Stimulated activated CD8-positive, alpha-beta memory T cell treated with anti-CD3 and anti-CD28 coated beads, Interleukin-4, amount 100 ng/mL, for 1 hour (primary cell): Measurements from ENCODE around the gene PRRX1.

Source experiments
- DNase-seq, 2 donors: peaks; one replicate each; pipeline ENCODE4 v3.0.0-alpha.2; 2020; ENCODE audit warnings: low read depth in 2 of 2, low spot score in 1 of 2

PRRX1 gene

GRCh38 chr1:170664828-170665612, 1.1 kb downstream of the PRRX1 start:
- DNase-seq: no peak

DNA sequence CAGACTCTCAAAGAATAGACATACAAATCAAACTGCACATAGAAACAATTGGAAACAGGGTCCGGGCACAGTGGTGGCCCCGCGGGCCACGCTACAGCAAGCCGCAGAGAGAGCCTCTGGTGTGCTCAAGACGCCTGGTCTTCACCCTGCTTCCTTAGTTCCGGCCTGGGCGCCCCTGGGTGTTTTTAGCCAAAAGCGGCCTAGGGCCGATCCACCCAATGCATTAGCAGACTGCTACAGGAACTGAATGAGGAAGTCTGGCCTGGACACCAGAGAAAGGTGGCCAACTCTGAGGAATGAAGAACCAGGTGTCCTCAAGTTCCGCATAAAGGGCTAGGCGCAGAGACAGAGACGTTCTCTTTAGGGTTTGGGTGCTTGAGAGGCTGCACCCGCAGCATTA, 1.7 kb downstream of the PRRX1 start:
- no peak for DNase-seq

- DNase-seq: no peak
These were observed 2.8 kb downstream of the PRRX1 start for GRCh38 chr1:170666541-170667254.

GRCh38 chr1:170668209-170669106, 4.5 kb downstream of the PRRX1 start:
- no peak for DNase-seq

GRCh38 chr1:170669107-170669445, 5.1 kb downstream of the PRRX1 start:
- DNase-seq: no peak

DNA sequence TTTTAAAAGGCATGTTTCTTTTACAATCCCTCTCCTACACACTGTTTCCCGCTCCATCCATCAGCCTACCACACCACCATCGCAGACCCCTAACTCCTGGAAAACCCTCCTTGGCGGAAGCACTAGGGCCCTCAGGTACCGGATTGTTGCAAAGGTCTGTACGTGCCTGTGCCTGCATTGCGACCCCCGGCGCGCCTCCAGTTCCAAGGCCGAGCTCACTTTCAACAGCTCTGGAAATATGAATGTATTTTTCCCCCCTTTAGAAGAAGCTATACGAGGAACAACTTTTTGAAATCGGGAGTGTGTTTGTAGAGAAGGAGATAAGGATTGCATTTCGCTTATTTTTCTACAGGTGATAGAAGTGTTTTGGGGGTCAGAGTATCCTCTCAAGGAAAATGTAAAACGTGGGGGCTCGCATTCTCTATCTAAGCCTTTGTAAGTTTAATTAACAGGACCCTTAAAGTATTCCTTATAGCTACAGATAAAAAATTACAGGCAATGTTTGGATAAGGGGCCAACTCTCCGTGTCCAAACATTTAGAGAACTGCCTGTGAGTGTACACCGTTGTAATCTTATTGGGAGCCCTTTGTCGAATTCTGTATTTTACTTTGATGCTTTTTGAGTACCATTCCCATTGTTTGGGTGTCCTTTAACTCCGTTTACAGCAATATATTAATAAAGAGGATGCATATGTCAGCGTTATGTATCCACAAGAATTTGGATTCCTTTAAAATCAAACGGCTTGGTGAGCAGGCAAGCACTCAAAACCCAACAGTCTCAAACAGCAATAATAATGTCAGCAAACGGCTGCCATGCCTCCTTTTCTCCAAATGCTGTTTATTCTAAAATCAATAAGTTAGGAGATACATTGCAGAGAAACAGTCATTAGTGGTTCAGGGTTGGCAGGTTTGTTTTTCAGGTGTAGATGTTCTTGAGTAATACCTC, 5.9 kb downstream of the PRRX1 start:
- no peak for DNase-seq

GRCh38 chr1:170670802-170671628, 7.1 kb downstream of the PRRX1 start:
- no peak for DNase-seq

DNA sequence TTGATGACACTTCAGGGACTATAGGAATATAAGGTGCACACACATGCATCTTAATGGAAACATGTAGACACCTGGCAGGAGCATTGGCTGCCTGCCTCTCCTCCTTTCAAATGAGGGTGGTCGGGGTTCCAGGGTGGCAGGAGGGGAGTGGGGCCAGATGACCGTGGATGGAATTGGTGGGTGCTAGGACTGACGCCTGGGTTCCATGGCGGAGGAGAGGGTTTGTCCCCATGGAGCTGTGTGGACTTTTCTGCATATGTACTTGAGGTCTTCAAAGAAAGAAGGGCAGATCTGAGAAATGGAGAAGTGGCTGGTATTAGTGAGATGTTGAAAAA, 7.7 kb downstream of the PRRX1 start:
- no peak for DNase-seq

DNA sequence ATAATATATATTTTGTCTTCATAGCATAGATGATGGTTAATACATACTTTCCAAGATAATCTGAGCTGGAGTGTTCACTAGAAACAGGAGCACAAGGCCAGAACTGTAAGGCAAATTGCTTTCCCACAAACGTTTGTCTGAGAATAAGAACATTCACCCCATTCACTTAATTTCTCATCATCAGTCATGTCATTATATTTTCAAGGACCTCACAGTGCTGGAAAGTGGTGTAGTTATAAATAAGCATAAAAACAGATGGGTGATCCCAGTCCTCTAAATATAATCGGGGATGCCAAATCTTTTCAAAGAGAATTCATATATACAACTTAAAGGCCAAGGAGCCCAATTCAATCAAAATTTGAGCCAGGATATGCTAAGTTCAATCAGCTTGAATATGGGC, 8.4 kb downstream of the PRRX1 start:
- DNase-seq: no peak

- no peak for DNase-seq
These were observed 10.3 kb downstream of the PRRX1 start for GRCh38 chr1:170674239-170674638.

- DNase-seq: no peak
These were observed 11.1 kb downstream of the PRRX1 start for GRCh38 chr1:170674986-170675385.

DNA sequence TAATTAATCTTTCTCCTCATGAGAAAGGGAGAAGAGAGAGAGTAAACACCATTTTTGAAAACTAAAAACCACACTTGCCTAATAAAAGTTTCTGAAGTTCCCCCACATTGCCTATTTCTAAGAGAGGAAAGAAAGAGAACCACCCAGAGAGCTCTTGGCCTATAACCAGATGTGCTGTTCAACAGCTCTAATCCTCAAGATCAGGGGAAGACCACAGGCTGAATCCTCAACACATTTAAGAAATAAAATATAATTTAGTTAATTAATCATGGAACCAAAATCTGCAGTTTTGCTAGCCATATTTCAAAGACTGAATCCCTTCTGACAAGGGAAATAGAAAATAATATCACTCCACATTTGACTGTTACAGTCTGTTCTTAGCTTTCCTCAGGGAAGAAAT, 11.9 kb downstream of the PRRX1 start:
- no peak for DNase-seq

GRCh38 chr1:170676628-170677027, 12.7 kb downstream of the PRRX1 start:
- no peak for DNase-seq

DNA sequence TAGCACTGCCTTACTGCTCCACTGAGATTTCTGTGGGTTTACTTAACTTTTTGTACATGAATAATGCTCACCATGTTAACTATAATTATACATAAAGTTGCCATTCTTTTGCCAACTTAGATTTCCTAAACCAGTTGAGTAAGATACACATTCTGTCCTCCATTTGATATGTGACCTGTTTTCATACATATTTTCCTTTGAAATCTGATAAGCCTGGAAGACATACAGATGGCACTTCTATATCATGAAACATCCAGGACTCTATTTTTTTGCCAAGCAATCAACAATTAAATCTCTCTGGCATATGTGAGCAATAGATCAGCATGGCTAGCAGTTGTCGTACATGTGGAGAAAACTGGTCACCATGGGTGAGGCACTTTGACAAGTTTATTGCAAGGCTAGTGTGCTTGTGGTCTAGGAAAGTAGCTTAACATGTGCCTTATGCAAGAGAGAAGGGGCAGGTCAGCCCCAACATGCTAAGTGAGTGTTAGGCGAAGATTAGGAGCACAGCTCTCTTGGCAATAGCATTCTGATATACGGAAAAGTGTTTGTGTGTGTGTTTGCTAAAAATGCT, 14.2 kb downstream of the PRRX1 start:
- no peak for DNase-seq

DNA sequence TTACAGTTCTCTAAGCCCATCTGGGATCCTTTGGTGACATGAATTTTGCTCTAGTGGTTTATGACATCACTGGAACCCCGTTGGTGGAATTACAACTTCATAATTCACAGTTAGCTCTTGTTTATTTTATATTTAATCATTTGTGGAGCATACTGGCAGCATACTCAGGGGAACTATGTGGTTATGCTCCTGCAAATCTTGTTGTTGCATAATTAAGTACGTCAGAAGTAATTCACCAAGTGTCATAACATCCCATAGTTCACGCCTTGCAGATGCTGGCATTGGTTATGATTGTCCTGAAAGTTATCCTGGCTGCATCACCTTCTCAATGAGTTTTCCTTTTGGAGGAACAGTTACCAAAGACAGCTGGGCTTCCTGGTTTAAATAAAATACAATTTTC, 16.5 kb downstream of the PRRX1 start:
- no peak for DNase-seq

DNA sequence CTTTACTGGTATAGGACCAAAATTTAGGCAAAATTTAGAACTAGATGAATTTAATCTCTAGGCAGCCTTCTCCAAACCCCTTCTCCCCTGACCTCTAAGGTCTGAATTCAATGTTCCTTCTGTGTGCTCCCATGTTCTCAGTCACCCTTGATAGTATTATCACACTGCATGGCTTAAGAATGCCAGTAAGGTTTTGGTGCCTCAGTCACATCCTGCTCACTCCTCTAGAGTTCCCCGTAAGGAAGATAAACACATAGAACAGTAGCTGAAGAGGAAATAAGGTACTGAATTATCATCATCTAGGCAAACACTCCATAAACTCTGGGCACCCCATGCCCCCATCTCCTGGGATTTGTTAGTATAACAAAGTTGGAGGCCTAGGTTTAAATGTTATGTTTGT, 18.2 kb downstream of the PRRX1 start:
- DNase-seq: no peak

- no peak for DNase-seq
These were observed 18.9 kb downstream of the PRRX1 start for GRCh38 chr1:170682809-170683208.

DNA sequence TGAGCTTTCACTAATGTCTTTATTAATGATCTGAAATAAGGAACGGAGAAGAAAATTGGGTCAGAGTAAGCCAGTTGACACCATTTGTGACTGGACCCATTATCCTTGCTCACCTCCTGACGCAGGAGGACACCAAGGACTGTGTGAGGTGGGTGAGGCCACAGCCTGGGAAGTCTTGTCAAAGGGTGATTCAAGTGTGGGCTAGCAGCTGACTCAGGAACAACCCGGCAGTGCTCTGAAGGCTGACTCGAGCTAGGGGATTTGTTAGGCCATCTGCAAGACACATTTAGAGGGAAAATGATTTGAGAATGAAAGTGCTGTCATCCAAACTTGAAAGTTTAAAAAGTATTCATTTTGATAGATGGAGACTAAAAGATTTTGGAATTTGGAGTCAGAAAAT, 21.2 kb downstream of the PRRX1 start:
- no peak for DNase-seq

DNA sequence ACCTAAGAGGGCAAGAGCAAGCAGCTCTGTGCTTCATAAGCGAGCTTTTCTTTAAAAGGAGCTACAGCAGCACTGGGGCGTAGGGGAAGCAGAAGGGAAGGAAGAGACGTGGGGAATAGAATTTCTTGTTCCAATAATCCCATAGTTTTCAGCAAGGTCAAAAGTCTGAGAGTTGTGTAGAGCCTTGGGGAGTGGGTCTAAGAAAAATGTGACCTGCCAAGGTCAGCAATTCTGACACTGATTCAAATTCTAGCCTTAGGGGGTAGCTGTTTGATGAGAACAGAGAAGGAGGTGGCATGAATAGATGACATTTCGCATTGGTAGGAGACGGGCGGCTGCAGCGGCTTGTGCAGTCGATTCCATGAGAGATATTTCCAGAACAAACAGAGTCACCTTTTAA, 22.4 kb downstream of the PRRX1 start:
- no peak for DNase-seq

GRCh38 chr1:170687621-170688020, 23.7 kb downstream of the PRRX1 start:
- no peak for DNase-seq
